ENCODE results near the gene ZNF784.

Gene ZNF784

GRCh38 chr19:55600662-55601028 lies 23.7 kb downstream of the ZNF784 start (continued):
- TF ChIP-seq PATZ1 (CRISPR knock-in tag; IDR thresholded peaks at IDR 0.05; ENCODE audit: borderline replicate concordance) (no peak), ZNF565 (CRISPR knock-in tag; conservative IDR thresholded peaks at IDR 0.05; ENCODE audit: low read depth) (no peak), ZFP3 (CRISPR knock-in tag; IDR thresholded peaks at IDR 0.05) (no peak)

DNA sequence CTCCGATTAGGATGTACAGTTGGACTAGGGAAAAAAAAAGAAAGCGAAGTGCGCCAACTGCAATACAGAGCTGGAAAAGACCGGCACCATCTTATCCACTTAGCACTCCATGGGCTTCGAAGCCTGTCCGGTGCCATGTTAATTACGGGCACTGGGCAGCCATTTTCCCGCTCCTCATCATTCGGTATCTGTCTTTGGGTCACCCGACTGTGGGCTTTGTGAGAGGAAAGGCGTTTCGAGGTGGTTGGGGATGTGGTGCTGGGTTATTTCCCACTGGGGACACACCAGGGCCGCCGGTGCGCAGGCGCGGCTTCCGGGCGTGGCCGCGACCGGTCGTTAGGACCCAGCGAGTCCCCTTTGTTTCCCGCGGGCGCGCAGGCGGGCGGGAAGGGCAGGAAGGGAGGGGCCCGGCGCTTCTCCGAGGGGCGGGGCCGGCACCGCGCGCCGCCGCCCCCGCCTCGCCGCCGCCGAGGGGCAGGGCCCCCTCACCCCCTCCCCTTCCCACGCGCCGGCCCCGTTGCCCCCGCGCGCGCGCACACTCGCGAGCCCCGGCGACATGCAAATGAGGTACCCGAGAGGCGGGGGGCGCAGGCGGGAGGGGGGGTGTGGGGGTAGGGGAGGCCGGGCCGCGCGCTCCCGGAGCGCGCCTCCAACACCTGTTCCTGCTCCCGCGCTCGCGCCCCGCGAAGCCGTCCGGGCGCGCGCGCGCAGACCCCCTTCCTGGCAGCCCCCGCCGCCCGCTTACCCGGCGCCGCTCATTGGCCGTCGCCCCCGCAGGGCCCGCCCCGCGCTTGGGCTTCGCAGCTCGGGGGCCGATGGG lies 24.3 kb downstream of the ZNF784 start, which contains the start of gene ZNF524:
ZNF524 (plus strand) TSS at position 447 of the 820 bp plus-strand sequence. CDS start 1,825 bp downstream, outside the sequence.
- TF ChIP-seq CSRNP3 (CRISPR knock-in tag; IDR thresholded peaks at IDR 0.05) (no peak), OSR1 (CRISPR knock-in tag; IDR thresholded peaks at IDR 0.05) (no peak), TSHZ2 (CRISPR knock-in tag; IDR thresholded peaks at IDR 0.05) (peak; percentile 47; the same call in 1 of the 2 replicates), GLIS3 (CRISPR knock-in tag; IDR thresholded peaks at IDR 0.05) (peak; percentile 48; the same call in 1 of the 2 replicates), SNAI2 (CRISPR knock-in tag; IDR thresholded peaks at IDR 0.05) (peak; percentile 13; the same call in 1 of the 2 replicates)
- ATAC-seq, result peak; percentile 74

DNA sequence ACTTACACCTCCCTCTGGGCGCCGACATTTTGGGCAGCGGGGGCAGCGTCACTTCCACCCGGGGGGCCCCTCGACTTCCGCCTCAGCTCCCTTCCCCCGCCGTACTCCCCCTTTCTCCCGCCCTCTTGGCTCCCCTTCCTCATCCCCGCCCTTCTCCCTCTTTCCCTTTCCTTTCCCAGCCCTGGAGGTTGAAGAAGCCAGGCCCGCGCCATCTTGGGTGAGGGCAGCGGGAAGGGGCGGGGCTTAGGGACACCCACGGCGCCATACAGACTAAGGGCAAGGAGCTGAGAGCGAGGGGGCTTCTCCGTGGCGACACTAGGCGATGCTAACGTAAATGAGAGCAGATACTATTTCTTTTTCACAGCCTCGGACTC lies 24.9 kb downstream of the ZNF784 start, which contains the start of gene FIZ1:
FIZ1 (minus strand) TSS at position 50 of the 374 bp plus-strand sequence. CDS start 1,652 bp downstream, outside the sequence.
- ATAC-seq, result peak; percentile 90
- TF ChIP-seq TSHZ2 (CRISPR knock-in tag; IDR thresholded peaks at IDR 0.05), result no peak; the same call in 1 of the 2 replicates

DNA sequence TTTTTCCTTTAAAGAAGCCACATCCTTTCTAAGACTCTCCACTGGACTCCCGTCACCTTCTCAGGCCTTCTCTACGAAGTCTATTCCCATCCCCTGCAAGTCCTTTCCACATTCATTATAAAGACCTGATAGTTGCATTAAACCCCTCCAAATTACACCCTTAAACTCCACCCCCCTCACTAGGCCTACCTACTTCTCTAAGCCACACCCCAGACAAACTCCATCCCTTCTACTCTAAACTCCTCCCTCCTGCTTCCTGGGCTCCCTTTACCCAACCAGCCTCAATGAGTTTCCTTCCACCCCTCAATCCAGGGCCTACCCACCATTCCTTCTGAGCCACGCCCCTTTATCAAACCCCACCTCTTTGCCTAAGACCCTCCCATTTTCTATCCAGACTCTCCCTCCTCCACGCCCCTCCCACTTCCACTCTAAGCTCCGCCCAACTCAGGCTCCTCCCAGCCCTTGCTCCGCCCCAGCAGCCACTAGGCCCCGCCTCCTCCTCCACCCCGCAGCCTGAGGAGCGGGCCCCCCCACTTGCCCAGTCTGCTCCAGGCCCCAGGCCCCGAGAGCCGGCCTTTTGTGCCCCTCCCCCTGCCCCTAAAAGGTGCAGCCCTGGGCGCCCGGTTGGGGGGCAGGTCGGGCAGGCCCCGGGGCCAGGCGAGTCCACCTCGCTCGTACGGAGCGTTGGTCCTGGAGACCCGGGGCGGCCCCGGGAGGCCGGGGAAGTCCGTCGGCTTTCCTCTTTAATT lies 25.5 kb downstream of the ZNF784 start:
- TF ChIP-seq CSRNP3 (CRISPR knock-in tag; IDR thresholded peaks at IDR 0.05) (no peak), POU6F1 (CRISPR knock-in tag; IDR thresholded peaks at IDR 0.05; ENCODE audit: borderline replicate concordance, low read depth) (peak; percentile 89; the same call in 1 of the 2 replicates), PATZ1 (CRISPR knock-in tag; IDR thresholded peaks at IDR 0.05; ENCODE audit: borderline replicate concordance) (peak; percentile 94)
- ATAC-seq, result peak; percentile 75
